Measurements from ENCODE around the gene KRT6B. TPM values are rescaled to one million over a fixed set of nuclear protein-coding genes. Genes with fewer than 3 reads are reported as not detected.

The KRT6B gene
- total and polyA plus RNA-seq, 9 of the 15 experiments (the other 6 are each of a cell fraction or from before 2014, with no cell fraction given): not detected

DNA sequence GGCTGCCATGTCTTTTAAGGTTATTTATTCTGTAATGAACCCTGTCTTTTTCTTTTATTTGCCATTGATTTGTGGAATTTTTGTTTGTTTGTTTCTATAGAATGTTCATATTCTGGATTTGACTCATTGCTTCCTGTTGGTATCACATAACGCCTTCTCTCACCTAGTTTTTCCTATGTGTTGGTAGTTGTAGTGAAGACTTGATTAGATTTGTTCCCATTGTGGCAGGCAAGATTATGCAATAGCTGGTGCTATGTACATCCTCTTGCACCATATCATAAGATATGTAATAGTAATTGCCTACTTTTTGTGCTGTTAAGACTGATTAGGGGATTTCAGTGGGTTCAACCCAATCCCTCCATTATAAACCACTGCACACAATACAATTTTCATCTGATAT lies 3.9 kb upstream of the KRT6B start:
- intact Hi-C loops (cut with micrococcal nuclease): no loop called here
- 0% methylated on average over 1 of the region's 1 CpG for WGBS (ENCODE audit: insufficient coverage, low coverage, missing lambda C conversion rate)
- Histone ChIP-seq H2AFZ (ENCODE audit: low read depth, low read length) (no peak overlapping the region), H4K20me1 (replicated peaks; ENCODE audit: control insufficient read depth, insufficient read depth, low read length) (no peaks in the 10 kb centered on the region), H3K9me3 (replicated peaks; ENCODE audit: control insufficient read depth, insufficient read depth, low read depth, low read length) (no peaks in the 10 kb centered on the region), H3K36me3 (ENCODE audit: control insufficient read depth, insufficient read depth, low read length) (no peaks in the 10 kb centered on the region), H3K4me2 (ENCODE audit: insufficient read depth, low read length) (no peak overlapping the region), H3K27ac (ENCODE audit: extremely low read depth, low read depth, low read length) (no peak overlapping the region), H3K9me1 (ENCODE audit: control insufficient read depth, insufficient read depth, low read length) (no peaks in the 10 kb centered on the region), H3K4me1 (replicated peaks in 1 of 2; ENCODE audit: control insufficient read depth in 2 of 2, insufficient read depth in 2 of 2, low read length in 2 of 2) (no peaks in the 10 kb centered on the region), H3K4me3 (no peak overlapping the region), H3K27me3 (ENCODE audit: control insufficient read depth in 2 of 2, insufficient read depth in 2 of 2, low read length in 2 of 2) (peaks cover 0 to 2% of the 10 kb centered on the region in 2 experiments; a peak in 1 of 5 replicates), H3K79me2 (ENCODE audit: control insufficient read depth, insufficient read depth, low read length) (no peaks in the 10 kb centered on the region), H3K9ac (ENCODE audit: insufficient read depth in 1 of 2, low read depth in 2 of 2, low read length in 2 of 2) (no peak overlapping the region)
- no peak for DNase-seq (ENCODE audit: extremely low read depth in 1 of 4, low spot score in 3 of 4)
- no peak for ATAC-seq
- BruUV-seq (replicated peaks): no TSS peak
- TF ChIP-seq ZSCAN29 (IDR thresholded peaks at IDR 0.05) (no peak), CEBPG (CRISPR knock-in tag; IDR thresholded peaks at IDR 0.05) (no peak), CEBPG (tag; conservative IDR thresholded peaks at IDR 0.05 in 1 of 2, IDR thresholded peaks at IDR 0.05 in 1 of 2) (peak; percentile 38 to 57; a peak in 3 of 4 replicates)
- POLR2A ChIA-PET: no interaction called here
- CTCF ChIA-PET (ENCODE audit: low intra/inter-chr PET ratio): no interaction called here
- in situ Hi-C loops (cut with MboI): no loop called here
- FAIRE-seq: no peak

DNA sequence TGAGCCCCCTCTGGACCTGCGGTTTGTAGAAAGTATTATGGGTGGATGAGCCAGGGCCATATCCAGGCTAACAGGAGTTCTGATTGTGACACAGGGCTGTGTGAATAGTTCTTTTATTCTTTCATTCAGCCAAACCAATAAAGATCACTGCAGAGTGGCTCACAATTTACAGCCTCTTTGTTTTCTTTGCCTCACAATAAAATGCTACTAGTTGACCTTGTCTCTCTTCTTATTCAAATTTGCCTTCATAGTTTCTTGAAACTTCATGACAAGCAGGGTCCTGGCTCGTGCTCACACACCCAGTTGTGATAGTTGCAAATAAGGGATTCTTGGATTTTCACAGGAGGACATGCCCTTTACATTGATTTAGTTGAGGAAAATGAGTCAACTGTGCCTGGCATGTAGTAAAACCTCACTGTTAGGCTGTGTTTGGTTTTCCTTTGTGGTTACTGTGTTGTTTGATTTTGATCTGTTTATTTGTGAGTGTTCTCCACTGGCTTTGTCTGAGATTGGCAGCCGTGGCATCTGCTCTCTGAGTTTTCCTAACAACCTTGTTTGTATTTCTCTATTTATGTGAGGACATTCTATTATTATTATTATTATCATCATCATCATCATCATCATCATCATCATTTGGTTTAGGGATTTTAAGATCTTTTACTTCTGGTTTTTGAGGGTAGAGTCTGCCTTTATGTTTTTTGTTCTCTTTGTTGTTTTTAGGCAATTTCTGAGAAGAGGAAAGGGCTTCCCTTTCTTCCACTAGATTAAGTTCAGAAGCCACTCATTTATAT lies 2.7 kb upstream of the KRT6B start:
- Histone ChIP-seq H3K27ac (ENCODE audit: extremely low read depth, low read depth, low read length) (no peak overlapping the region), H3K4me1 (replicated peaks in 1 of 2; ENCODE audit: control insufficient read depth in 2 of 2, insufficient read depth in 2 of 2, low read length in 2 of 2) (no peaks in the 10 kb centered on the region), H3K9me3 (replicated peaks; ENCODE audit: control insufficient read depth, insufficient read depth, low read depth, low read length) (no peaks in the 10 kb centered on the region), H4K20me1 (replicated peaks; ENCODE audit: control insufficient read depth, insufficient read depth, low read length) (no peaks in the 10 kb centered on the region), H2AFZ (ENCODE audit: low read depth, low read length) (no peak overlapping the region), H3K79me2 (ENCODE audit: control insufficient read depth, insufficient read depth, low read length) (no peaks in the 10 kb centered on the region), H3K4me3 (no peak overlapping the region), H3K36me3 (ENCODE audit: control insufficient read depth, insufficient read depth, low read length) (no peaks in the 10 kb centered on the region), H3K9me1 (ENCODE audit: control insufficient read depth, insufficient read depth, low read length) (no peaks in the 10 kb centered on the region), H3K4me2 (ENCODE audit: insufficient read depth, low read length) (no peak overlapping the region), H3K27me3 (ENCODE audit: control insufficient read depth in 2 of 2, insufficient read depth in 2 of 2, low read length in 2 of 2) (peaks cover 2 to 5% of the 10 kb centered on the region in 2 experiments; a peak in 2 of 5 replicates), H3K9ac (ENCODE audit: insufficient read depth in 1 of 2, low read depth in 2 of 2, low read length in 2 of 2) (no peak overlapping the region)
- 0% methylated on average over 3 of the region's 3 CpGs for WGBS (ENCODE audit: insufficient coverage, low coverage, missing lambda C conversion rate)
- DNase-seq (ENCODE audit: extremely low read depth in 1 of 4, low spot score in 3 of 4): no peak
- ChIA-PET CTCF (ENCODE audit: low intra/inter-chr PET ratio) (no interaction called here), POLR2A (no interaction called here)
- intact Hi-C loops (cut with micrococcal nuclease) (no loop called here), in situ Hi-C loops (cut with MboI) (no loop called here)
- no TSS peak for BruUV-seq (replicated peaks)
- no peak for ATAC-seq
- FAIRE-seq: no peak
- no peak for TF ChIP-seq ETS1 (conservative IDR thresholded peaks at IDR 0.05; ENCODE audit: control insufficient read depth, low read depth, low read length)
- no peak for TF ChIP-seq ILK (tag; IDR thresholded peaks at IDR 0.05; ENCODE audit: borderline replicate concordance, low read depth)
- TF ChIP-seq MYC (IDR thresholded peaks at IDR 0.05; ENCODE audit: low read depth, low read length): no peak
- no peak for TF ChIP-seq MYC (CRISPR knock-in tag; IDR thresholded peaks at IDR 0.05; ENCODE audit: borderline replicate concordance, low read depth)
- TF ChIP-seq ZEB2 (IDR thresholded peaks at IDR 0.05): no peak
- no peak for TF ChIP-seq TBL1XR1 (IDR thresholded peaks at IDR 0.05; ENCODE audit: low read length in 2 of 2)
- TF ChIP-seq, protein P1, sequence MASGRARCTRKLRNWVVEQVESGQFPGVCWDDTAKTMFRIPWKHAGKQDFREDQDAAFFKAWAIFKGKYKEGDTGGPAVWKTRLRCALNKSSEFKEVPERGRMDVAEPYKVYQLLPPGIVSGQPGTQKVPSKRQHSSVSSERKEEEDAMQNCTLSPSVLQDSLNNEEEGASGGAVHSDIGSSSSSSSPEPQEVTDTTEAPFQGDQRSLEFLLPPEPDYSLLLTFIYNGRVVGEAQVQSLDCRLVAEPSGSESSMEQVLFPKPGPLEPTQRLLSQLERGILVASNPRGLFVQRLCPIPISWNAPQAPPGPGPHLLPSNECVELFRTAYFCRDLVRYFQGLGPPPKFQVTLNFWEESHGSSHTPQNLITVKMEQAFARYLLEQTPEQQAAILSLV (tag; IDR thresholded peaks at IDR 0.05): no peak
- no peak for TF ChIP-seq SLC30A9 (CRISPR knock-in tag; IDR thresholded peaks at IDR 0.05)
- no peak for TF ChIP-seq ARID2 (IDR thresholded peaks at IDR 0.05)
- TF ChIP-seq DMBX1 (CRISPR knock-in tag; IDR thresholded peaks at IDR 0.05; ENCODE audit: borderline replicate concordance): no peak
- TF ChIP-seq ZNF785 (CRISPR knock-in tag; IDR thresholded peaks at IDR 0.05): no peak
- no peak for TF ChIP-seq ZNF41 (CRISPR knock-in tag; conservative IDR thresholded peaks at IDR 0.05)
